Activated naive CD8-positive, alpha-beta T cell treated with anti-CD3 and anti-CD28 coated beads, Interleukin-2, amount 10 ng/mL, durations not matched to agents 7 days and 5 days (primary cell): ENCODE measurements around the gene PDE8A. TPM values are rescaled to one million over a fixed set of nuclear protein-coding genes. Genes with fewer than 3 reads are reported as not detected.

Source experiments
- ATAC-seq: fragments of 150-1000 bp; cut with Tn5 transposase; one replicate; pipeline ENCODE4 v1.10.0; 2021; ENCODE audit warnings: low read depth, moderate library complexity
- POLR2A ChIA-PET: fragments of 350-600 bp; sonication (Branson Sonifier 250); formaldehyde crosslinking; loops from one replicate; lab custom pipeline; 2021; ENCODE audit warnings: antibody characterized with exemption; lab: Charles Lee
- DNase-seq: peaks from one replicate; pipeline ENCODE4 v3.0.0; 2021
- H3K27ac Mint-ChIP-seq: one replicate; pipeline ENCODE4 v1.8.0; 2022; ENCODE audit warnings: mild to moderate bottlenecking, mixed read lengths
- H3K27me3 Mint-ChIP-seq: one replicate; pipeline ENCODE4 v1.8.0; 2022; ENCODE audit warnings: mild to moderate bottlenecking, moderate library complexity, mixed read lengths
- H3K36me3 Mint-ChIP-seq: one replicate; pipeline ENCODE4 v1.8.0; 2021; ENCODE audit warnings: mild to moderate bottlenecking, mixed read lengths
- H3K4me1 Mint-ChIP-seq: one replicate; pipeline ENCODE4 v1.8.0; 2021; ENCODE audit warnings: mixed read lengths
- H3K4me3 Mint-ChIP-seq: one replicate; pipeline ENCODE4 v1.8.0; 2022; ENCODE audit warnings: mild to moderate bottlenecking, moderate library complexity, mixed read lengths
- H3K9me3 Mint-ChIP-seq: one replicate; pipeline ENCODE4 v1.8.0; 2021; ENCODE audit warnings: mixed read lengths
- total RNA-seq, 2 experiments: library from RNA; stranded (reverse); gene quantifications; one replicate each; pipeline ENCODE4 v1.2.3, GENCODE V29; 2021

The PDE8A gene
- total RNA-seq, 2 experiments from 2014 or later: 22.3 to 27.7 TPM

DNA sequence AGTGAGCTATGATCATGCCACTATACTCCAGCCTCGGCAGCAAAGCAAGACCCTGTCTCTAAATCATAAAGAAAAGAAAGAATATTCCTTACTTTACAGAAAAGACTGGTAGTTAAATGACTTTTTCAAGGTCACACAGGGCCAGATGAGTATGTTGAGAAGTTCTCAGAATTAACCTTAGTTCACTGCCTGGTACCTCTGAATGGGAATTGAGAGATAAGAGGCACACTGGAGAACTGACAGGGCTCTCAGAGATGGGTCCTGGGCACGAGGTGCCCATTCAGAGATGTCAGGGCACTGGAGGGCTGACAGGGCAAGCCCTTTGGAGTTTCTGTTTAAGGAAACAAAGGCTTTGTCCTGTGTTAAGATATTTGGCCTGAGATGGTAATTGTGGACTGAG lies 157.7 kb downstream of the PDE8A start:
- ATAC-seq: no peak
- Mint-ChIP-seq H3K4me3 (no peak overlapping the region), H3K9me3 (no peaks in the 10 kb centered on the region), H3K27ac (no peak overlapping the region), H3K4me1 (peaks cover 5% of the 10 kb centered on the region), H3K27me3 (no peaks in the 10 kb centered on the region), H3K36me3 (peaks cover 10% of the 10 kb centered on the region)
- no peak for DNase-seq
- POLR2A ChIA-PET: no interaction called here

DNA sequence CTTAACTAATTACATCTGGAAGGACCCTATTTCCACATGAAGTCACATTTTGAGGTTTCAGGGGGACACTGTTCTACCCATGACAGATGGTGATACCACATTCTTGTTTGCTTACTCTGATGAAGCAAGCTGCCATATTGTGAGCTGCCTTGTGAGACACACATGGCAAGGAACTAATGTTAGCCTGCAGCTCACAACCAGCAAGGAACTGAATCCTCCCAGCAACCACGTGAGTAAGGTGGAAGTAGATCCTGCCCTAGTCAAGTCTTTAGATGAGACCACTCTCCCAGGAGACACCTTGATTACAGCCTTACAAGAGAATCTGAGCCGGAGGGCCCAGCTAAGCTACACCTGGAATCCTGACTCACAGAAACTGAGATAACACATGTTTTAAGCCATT lies 160.1 kb downstream of the PDE8A start:
- peaks cover 10% of the 10 kb centered on the region for H3K36me3 Mint-ChIP-seq
- POLR2A ChIA-PET: no interaction called here
- no peaks in the 10 kb centered on the region for H3K9me3 Mint-ChIP-seq
- peaks cover 5% of the 10 kb centered on the region for H3K4me1 Mint-ChIP-seq
- ATAC-seq (no peak), DNase-seq (no peak)
- H3K4me3 Mint-ChIP-seq: no peak overlapping the region
- no peaks in the 10 kb centered on the region for H3K27me3 Mint-ChIP-seq
- H3K27ac Mint-ChIP-seq: no peak overlapping the region

- Mint-ChIP-seq H3K36me3 (peaks cover 8% of the 10 kb centered on the region), H3K27me3 (no peaks in the 10 kb centered on the region), H3K27ac (no peak overlapping the region), H3K4me3 (no peak overlapping the region), H3K4me1 (peaks cover 5% of the 10 kb centered on the region), H3K9me3 (no peaks in the 10 kb centered on the region)
- POLR2A ChIA-PET: no interaction called here
- ATAC-seq: no peak
- DNase-seq: no peak
Measured at GRCh38 chr15:85142312-85142711, 160.7 kb downstream of the PDE8A start.

- POLR2A ChIA-PET: no interaction called here
- H3K4me1 Mint-ChIP-seq: peaks cover 17% of the 10 kb centered on the region
- H3K27ac Mint-ChIP-seq: no peak overlapping the region
- no peak overlapping the region for H3K4me3 Mint-ChIP-seq
- DNase-seq (no peak), ATAC-seq (peak; percentile 54)
- H3K9me3 Mint-ChIP-seq: peaks cover 7% of the 10 kb centered on the region
- H3K36me3 Mint-ChIP-seq: peaks cover 2% of the 10 kb centered on the region
- peaks cover 4% of the 10 kb centered on the region for H3K27me3 Mint-ChIP-seq
Measured at GRCh38 chr15:85149465-85150129, 167.9 kb downstream of the PDE8A start.

DNA sequence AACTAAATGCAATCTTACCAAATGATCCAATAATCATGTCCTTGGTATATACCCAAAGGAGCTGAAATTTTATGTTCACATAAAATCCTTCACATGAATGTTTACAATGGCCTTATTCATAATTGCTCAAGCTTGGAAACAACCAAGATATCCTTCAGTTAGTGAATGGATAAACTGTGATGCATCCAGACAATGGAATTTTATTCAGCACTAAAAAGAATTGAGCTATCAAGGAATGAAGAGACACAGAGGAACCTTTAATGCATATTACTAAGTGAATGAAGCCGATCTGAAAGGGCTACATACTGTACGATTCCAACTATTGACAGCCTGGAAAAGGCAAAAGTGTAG lies 168.4 kb downstream of the PDE8A start:
- no peak for ATAC-seq
- Mint-ChIP-seq H3K27ac (no peak overlapping the region), H3K4me3 (no peak overlapping the region), H3K36me3 (peaks cover 2% of the 10 kb centered on the region), H3K27me3 (peaks cover 5% of the 10 kb centered on the region), H3K9me3 (peaks cover 7% of the 10 kb centered on the region), H3K4me1 (peaks cover 17% of the 10 kb centered on the region)
- POLR2A ChIA-PET: no interaction called here
- no peak for DNase-seq

DNA sequence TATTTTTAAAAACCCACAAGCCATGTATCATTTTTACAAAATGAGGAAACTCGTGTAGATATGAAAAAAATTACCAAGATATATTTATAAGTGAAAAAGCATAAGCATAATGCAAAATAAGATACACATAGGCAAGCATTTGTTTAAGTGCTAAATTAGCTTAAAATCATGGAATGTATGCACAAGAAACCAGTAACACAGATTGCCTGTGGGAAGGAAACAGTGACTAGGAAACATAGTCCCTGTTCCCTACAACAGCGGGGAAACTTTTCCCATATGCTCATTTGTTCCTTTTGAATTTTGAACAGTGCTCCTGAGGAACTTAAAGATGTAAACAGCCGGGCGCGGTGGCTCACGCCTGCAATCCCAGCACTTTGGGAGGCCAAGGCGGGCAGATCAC lies 169.5 kb downstream of the PDE8A start:
- H3K27ac Mint-ChIP-seq: no peak overlapping the region
- DNase-seq (no peak), ATAC-seq (no peak)
- H3K36me3 Mint-ChIP-seq: peaks cover 2% of the 10 kb centered on the region
- no peak overlapping the region for H3K4me3 Mint-ChIP-seq
- H3K4me1 Mint-ChIP-seq: peaks cover 17% of the 10 kb centered on the region
- POLR2A ChIA-PET: no interaction called here
- H3K9me3 Mint-ChIP-seq: peaks cover 7% of the 10 kb centered on the region
- H3K27me3 Mint-ChIP-seq: peaks cover 8% of the 10 kb centered on the region

GRCh38 chr15:85151861-85152260 lies 170.2 kb downstream of the PDE8A start:
- Mint-ChIP-seq H3K36me3 (peaks cover 2% of the 10 kb centered on the region), H3K4me1 (peaks cover 17% of the 10 kb centered on the region), H3K27ac (no peak overlapping the region), H3K27me3 (peaks cover 15% of the 10 kb centered on the region), H3K9me3 (peaks cover 7% of the 10 kb centered on the region), H3K4me3 (no peak overlapping the region)
- ATAC-seq (no peak), DNase-seq (no peak)
- POLR2A ChIA-PET: no interaction called here

DNA sequence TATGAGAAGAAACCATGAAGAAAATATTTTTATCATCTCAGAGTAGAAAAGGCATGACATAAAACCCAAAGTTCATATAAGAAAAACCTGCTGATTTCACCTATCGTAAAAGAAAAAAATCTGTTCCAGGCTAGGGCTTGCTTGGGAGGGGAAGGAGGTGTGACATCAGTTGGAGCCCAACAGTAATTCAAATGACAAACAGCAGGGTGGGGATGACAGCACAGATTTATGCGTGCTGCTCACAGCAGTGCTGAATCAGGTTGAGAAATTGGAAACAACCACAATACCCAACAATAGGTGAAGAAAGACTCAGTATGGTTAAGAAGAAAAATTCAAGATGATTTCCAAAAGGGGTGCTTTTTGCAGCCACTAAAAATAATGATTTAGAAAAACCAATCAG lies 172.4 kb downstream of the PDE8A start:
- no peak overlapping the region for H3K4me3 Mint-ChIP-seq
- ATAC-seq (no peak), DNase-seq (no peak)
- H3K27ac Mint-ChIP-seq: no peak overlapping the region
- peaks cover 17% of the 10 kb centered on the region for H3K27me3 Mint-ChIP-seq
- H3K36me3 Mint-ChIP-seq: peaks cover 2% of the 10 kb centered on the region
- POLR2A ChIA-PET: no interaction called here
- peaks cover 15% of the 10 kb centered on the region for H3K4me1 Mint-ChIP-seq
- H3K9me3 Mint-ChIP-seq: peaks cover 7% of the 10 kb centered on the region

GRCh38 chr15:85155360-85155759 lies 173.7 kb downstream of the PDE8A start:
- peaks cover 7% of the 10 kb centered on the region for H3K9me3 Mint-ChIP-seq
- no peak for ATAC-seq
- no peak overlapping the region for H3K4me3 Mint-ChIP-seq
- H3K36me3 Mint-ChIP-seq: peaks cover 2% of the 10 kb centered on the region
- DNase-seq: no peak
- H3K27ac Mint-ChIP-seq: no peak overlapping the region
- POLR2A ChIA-PET: no interaction called here
- peaks cover 17% of the 10 kb centered on the region for H3K27me3 Mint-ChIP-seq
- H3K4me1 Mint-ChIP-seq: peaks cover 8% of the 10 kb centered on the region

DNA sequence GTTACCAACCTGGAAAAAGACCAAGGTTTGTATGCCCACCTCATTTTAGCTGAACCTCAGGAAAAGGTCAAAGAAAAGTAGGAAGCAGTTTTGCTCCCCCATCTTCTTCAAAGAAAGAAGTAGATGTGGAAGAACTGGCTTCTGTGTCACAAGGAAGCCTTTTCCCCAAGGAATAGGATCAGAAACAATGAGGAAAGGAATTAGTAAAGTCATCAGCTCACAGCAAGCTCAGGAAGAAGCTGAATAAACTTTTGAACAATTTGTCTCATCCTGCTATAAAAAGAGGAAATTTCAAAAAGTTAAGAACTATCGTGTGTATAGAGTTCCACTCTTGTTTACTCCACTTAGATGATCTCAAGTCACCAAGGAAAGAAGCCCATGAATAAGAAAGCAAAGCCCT lies 174.2 kb downstream of the PDE8A start:
- POLR2A ChIA-PET: no interaction called here
- Mint-ChIP-seq H3K4me3 (no peak overlapping the region), H3K27ac (no peak overlapping the region), H3K9me3 (peaks cover 7% of the 10 kb centered on the region), H3K27me3 (peaks cover 17% of the 10 kb centered on the region), H3K36me3 (peaks cover 2% of the 10 kb centered on the region), H3K4me1 (peaks cover 8% of the 10 kb centered on the region)
- DNase-seq (no peak), ATAC-seq (no peak)

DNA sequence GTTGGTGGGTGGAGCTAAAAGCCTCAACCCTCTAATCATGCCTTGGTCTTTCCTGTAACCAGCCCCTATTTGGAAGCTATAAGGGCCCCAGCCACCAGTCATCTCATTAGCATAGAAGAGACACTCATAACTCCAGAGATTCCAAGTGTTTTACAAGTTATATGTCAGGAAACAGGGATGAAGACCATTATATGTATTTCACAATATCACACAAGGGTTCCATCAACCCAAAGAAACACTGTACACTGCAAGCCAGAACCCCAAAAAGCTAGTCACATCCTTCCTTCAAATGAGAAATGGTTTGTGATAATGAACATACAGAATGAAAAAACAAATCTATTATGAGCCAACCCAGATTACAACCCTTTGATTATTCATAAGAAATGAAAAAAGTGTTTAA lies 175.7 kb downstream of the PDE8A start:
- no peak overlapping the region for H3K27ac Mint-ChIP-seq
- DNase-seq (no peak), ATAC-seq (no peak)
- H3K4me3 Mint-ChIP-seq: no peak overlapping the region
- peaks cover 8% of the 10 kb centered on the region for H3K4me1 Mint-ChIP-seq
- POLR2A ChIA-PET: no interaction called here
- peaks cover 2% of the 10 kb centered on the region for H3K36me3 Mint-ChIP-seq
- H3K9me3 Mint-ChIP-seq: peaks cover 9% of the 10 kb centered on the region
- peaks cover 17% of the 10 kb centered on the region for H3K27me3 Mint-ChIP-seq

- Mint-ChIP-seq H3K9me3 (peaks cover 6% of the 10 kb centered on the region), H3K4me3 (no peak overlapping the region), H3K4me1 (no peaks in the 10 kb centered on the region), H3K36me3 (no peaks in the 10 kb centered on the region), H3K27me3 (peaks cover 13% of the 10 kb centered on the region), H3K27ac (no peak overlapping the region)
- no peak for DNase-seq
- POLR2A ChIA-PET: no interaction called here
- ATAC-seq: no peak
Measured at GRCh38 chr15:85162237-85162636, 180.6 kb downstream of the PDE8A start.

- no peak for ATAC-seq
- peaks cover 26% of the 10 kb centered on the region for H3K27me3 Mint-ChIP-seq
- no peak overlapping the region for H3K27ac Mint-ChIP-seq
- no peak overlapping the region for H3K4me3 Mint-ChIP-seq
- peaks cover 6% of the 10 kb centered on the region for H3K9me3 Mint-ChIP-seq
- no peaks in the 10 kb centered on the region for H3K36me3 Mint-ChIP-seq
- H3K4me1 Mint-ChIP-seq: no peaks in the 10 kb centered on the region
- no peak for DNase-seq
- POLR2A ChIA-PET: no interaction called here
Measured at GRCh38 chr15:85164841-85165466, 183.3 kb downstream of the PDE8A start.

DNA sequence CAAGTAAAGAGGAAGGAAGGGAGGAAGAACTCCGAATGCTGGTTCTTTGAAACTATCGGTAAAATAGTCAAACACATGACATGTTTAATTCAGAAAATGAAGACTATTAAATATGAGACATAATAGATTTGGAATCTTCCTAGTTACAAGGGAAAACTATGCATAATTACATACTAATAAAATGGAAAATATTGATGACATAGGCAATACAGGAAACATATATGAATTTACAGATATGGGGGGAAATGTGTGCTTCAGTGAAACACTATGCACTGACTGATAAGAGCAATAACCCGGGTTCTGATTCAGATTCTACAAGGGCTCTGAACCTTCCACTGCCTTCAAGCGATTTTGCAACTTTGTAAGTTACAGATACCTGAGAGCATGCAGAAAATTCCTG lies 185.9 kb downstream of the PDE8A start:
- Mint-ChIP-seq H3K4me1 (no peaks in the 10 kb centered on the region), H3K27ac (no peak overlapping the region), H3K36me3 (peaks cover 1% of the 10 kb centered on the region), H3K27me3 (peaks cover 36% of the 10 kb centered on the region), H3K9me3 (peaks cover 5% of the 10 kb centered on the region), H3K4me3 (no peak overlapping the region)
- DNase-seq (no peak), ATAC-seq (no peak)
- POLR2A ChIA-PET: no interaction called here
